GM19324 (cell line): ENCODE results near the gene STARD9.
"Not testable (repeated sequence)": the region's sequence is repeated elsewhere in the genome, so short reads cannot be mapped to it uniquely, and the experiment has no call there.

ENCODE experiments used
- ATAC-seq: cut with Tn5 transposase; IDR thresholded peaks from one replicate; pipeline ENCODE4 v1.9.1; 2021; ENCODE audit warnings: mild to moderate bottlenecking, moderate library complexity; ENCODE audit not compliant: unreplicated experiment, low FRiP score

STARD9 gene

GRCh38 chr15:42575188-42576039 lies at the start of gene STARD9:
TSS of gene STARD9 (plus strand) at chr15:42575606. CDS start at chr15:42575716, 110 bp downstream.
- peak; percentile 93 for ATAC-seq

- no peak for ATAC-seq
Observed at GRCh38 chr15:42528970-42529369, 46.4 kb upstream of the STARD9 start.

GRCh38 chr15:42533246-42533645 lies 42.2 kb upstream of the STARD9 start:
- ATAC-seq, result no peak

GRCh38 chr15:42544853-42545629 lies 30.4 kb upstream of the STARD9 start:
- ATAC-seq, result no peak

GRCh38 chr15:42547918-42548248 lies 27.5 kb upstream of the STARD9 start:
- no peak for ATAC-seq

- peak; percentile 87 for ATAC-seq
Observed at GRCh38 chr15:42548249-42549031, 27.0 kb upstream of the STARD9 start, which contains the start of the genes HAUS2 and LRRC57. TSS of gene HAUS2 (plus strand) at chr15:42548838. CDS start at chr15:42548873, 35 bp downstream. TSS of gene LRRC57 (minus strand) at chr15:42548793. CDS start at chr15:42548434, 359 bp downstream.

GRCh38 chr15:42549032-42549491 lies 26.3 kb upstream of the STARD9 start:
- ATAC-seq, result no peak

GRCh38 chr15:42549741-42550392 lies 25.5 kb upstream of the STARD9 start:
- no peak for ATAC-seq

- no peak for ATAC-seq
Observed at GRCh38 chr15:42553554-42553953, 21.9 kb upstream of the STARD9 start.

- not testable (repeated sequence) for ATAC-seq
Observed at GRCh38 chr15:42556550-42557207, 18.7 kb upstream of the STARD9 start.

GRCh38 chr15:42558739-42559138 lies 16.7 kb upstream of the STARD9 start:
- ATAC-seq, result no peak

GRCh38 chr15:42576040-42576594 lies 711 bp downstream of the STARD9 start:
- ATAC-seq, result no peak

GRCh38 chr15:42576776-42577175 lies 1.4 kb downstream of the STARD9 start:
- no peak for ATAC-seq

- no peak for ATAC-seq
Observed at GRCh38 chr15:42577514-42578031, 2.2 kb downstream of the STARD9 start.

- ATAC-seq, result no peak
Observed at GRCh38 chr15:42578984-42579537, 3.7 kb downstream of the STARD9 start.

- peak; percentile 69 for ATAC-seq
Observed at GRCh38 chr15:42581272-42581730, 5.9 kb downstream of the STARD9 start.

- ATAC-seq, result no peak
Observed at GRCh38 chr15:42582569-42583375, 7.4 kb downstream of the STARD9 start.
